HG02763 (cell line): Measurements from ENCODE around the gene GRID1.

Experiments
- ATAC-seq: cut with Tn5 transposase; IDR thresholded peaks from one replicate; pipeline ENCODE4 v1.9.1; 2021; ENCODE audit warnings: mild to moderate bottlenecking, moderate library complexity; ENCODE audit not compliant: unreplicated experiment

GRID1 gene

GRCh38 chr10:86219271-86219670 lies 147.3 kb downstream of the GRID1 start:
- ATAC-seq, result no peak

GRCh38 chr10:86218842-86219241 lies 147.8 kb downstream of the GRID1 start:
- ATAC-seq, result no peak

- ATAC-seq, result no peak
These were observed 148.4 kb downstream of the GRID1 start for GRCh38 chr10:86218160-86218559.

DNA sequence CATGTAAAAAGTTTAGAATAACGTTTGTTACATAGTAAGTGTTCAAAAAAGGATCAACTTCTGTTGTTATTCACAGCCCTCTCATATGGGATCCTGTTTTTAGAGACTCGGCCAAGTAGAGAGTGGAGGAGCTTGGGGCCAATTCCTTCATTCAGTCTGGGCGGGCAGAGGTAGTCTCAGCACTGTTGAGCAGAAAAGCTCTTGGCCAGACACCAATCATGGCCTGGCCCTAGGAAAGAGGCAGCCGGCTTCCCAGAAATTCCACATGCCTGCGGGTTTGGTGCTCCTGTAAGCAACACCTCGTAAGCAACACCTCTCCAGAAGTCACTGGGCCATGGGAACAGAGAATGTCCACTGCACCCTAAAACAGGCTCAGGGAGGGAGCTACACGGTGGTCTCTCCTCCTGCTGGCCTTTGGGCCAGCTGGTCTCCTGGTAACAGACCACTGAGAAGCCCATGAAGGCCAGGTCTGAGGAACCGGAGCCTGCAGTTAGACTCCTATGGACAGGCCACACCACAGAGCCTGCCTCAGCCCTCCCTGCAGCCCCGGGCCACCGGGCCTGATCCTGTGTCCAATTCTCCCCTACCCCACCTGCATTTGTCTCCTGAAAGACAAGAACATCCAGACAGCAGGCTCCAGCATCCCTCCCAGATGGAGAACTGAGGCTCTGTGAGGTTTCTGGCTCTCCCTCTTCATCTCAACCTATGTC lies 149.1 kb downstream of the GRID1 start:
- ATAC-seq, result no peak

- no peak for ATAC-seq
These were observed 149.7 kb downstream of the GRID1 start for GRCh38 chr10:86216886-86217285.

DNA sequence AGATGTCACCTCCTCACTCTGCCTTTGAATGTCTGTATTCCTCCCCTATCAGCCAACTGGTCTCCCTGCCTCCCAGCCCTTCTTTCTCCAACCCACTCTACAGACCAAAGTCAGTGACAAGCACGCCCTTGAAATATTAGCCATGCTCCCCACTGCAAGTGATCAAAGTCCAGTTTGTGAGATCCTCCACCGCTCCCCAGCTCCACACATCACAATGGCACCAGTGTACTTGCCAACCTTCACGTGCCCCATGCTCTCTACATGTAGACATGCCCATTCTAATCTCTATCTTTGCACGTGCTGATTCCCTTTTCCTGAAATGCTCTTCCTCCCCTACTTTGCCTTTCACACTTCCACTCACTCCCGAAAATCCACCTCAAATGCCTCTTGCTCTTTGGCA lies 150.9 kb downstream of the GRID1 start:
- no peak for ATAC-seq

- ATAC-seq, result no peak
These were observed 151.5 kb downstream of the GRID1 start for GRCh38 chr10:86215046-86215445.

DNA sequence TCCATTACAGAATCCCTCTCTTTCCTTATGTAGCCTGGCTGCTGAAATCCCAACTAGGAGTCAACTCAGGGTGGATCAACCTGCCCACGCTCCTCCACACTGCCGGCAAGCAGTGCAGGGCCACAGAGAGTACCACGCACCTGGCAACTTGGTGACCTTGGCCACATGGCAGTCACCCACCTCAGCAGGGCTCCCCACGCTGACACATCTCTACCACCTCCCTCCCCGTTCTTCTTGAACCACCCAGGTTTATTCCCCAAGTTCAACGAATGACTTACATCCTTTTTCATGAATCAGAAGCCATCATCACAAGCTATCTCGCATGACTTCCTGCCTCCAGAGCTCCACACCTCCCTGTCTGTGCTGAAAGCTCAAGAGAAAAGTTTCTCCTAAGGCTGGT lies 153.4 kb downstream of the GRID1 start:
- no peak for ATAC-seq

DNA sequence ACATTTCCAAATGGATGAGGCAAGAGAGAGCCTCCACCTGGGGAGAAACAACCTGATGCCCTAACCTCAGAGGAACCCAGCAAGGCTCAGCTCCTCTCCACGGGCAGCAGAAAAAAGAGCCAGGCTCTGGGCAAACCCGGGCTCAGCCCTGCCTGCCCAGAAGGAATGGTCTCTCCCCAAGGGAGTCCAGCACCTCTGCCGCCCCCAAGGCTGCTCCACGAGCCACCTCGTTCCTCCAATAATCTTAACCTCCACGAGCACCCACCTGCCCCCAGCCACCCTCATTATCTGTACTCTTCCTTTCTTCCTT lies 154.2 kb downstream of the GRID1 start:
- no peak for ATAC-seq

DNA sequence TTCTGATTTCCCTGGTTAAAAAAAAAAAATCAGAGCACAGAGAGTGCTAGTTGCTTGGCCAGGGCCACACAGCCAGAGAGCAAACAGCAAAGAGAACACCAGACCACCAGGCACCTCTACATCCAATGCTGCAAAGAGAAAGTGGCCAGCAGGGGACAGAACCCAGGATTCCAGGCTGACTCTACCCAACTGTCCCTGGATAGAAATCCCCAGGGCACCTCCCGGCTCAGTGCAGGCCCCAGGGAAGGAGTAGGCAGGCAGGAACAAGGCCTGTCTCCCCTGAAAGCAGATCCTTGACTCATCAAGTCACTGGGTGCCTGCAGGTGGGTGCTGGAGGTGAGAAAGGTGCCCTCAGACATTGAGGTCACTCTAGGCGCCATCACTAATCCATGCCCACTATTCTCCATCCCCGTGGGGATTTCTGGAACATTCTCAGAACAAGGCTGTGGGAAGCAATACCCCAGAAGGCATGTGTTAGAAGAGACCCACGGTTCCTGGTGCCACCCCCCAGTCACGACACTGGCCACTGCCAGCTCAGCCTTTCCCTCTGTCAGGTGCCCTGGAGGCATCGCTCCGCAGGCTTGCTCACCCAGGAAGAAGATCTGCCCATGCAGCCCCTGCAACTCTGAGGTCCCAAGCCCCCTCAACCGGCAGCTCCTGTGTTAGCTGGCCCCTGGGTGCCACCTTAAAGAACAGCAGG lies 154.8 kb downstream of the GRID1 start:
- no peak for ATAC-seq

GRCh38 chr10:86210416-86210815 lies 156.2 kb downstream of the GRID1 start:
- ATAC-seq, result no peak

- no peak for ATAC-seq
These were observed 156.9 kb downstream of the GRID1 start for GRCh38 chr10:86209726-86210125.

DNA sequence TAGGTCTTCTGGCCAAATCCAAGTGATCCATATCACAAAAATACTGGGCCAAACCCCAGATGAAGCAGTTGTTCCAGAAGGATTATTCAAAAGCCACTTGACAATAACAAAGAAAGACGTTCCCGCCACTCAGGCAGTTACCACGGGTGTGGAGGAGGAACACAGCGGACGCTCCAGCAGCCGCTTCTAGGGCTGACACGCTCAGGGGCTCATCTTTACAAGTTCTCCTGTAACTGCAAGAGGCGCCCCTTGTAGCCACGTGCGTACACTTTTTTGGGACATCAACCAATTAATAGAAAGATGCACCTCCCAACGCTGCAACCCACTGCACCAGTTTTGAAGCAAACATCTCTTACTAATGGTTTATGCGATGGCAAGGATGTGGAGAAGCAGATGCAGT lies 159.4 kb downstream of the GRID1 start:
- ATAC-seq, result no peak

DNA sequence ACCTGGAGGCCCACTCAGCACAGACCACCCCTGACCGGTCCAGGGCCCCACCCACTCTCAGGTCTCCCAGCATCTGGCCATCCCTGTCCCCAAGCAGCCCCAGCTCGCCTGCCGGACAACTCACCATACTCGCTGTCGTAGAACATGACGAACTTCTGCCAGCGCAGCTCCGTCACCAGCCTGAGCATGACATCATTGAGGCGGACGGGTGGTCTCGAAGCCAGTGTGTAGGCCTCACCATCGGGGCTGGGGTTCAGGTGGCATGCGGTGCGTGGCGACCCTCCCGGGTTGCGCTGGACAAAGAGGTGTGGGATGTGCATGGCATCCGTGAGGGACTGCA lies 160.4 kb downstream of the GRID1 start:
- ATAC-seq, result no peak

- no peak for ATAC-seq
These were observed 161.0 kb downstream of the GRID1 start for GRCh38 chr10:86205306-86206239.

DNA sequence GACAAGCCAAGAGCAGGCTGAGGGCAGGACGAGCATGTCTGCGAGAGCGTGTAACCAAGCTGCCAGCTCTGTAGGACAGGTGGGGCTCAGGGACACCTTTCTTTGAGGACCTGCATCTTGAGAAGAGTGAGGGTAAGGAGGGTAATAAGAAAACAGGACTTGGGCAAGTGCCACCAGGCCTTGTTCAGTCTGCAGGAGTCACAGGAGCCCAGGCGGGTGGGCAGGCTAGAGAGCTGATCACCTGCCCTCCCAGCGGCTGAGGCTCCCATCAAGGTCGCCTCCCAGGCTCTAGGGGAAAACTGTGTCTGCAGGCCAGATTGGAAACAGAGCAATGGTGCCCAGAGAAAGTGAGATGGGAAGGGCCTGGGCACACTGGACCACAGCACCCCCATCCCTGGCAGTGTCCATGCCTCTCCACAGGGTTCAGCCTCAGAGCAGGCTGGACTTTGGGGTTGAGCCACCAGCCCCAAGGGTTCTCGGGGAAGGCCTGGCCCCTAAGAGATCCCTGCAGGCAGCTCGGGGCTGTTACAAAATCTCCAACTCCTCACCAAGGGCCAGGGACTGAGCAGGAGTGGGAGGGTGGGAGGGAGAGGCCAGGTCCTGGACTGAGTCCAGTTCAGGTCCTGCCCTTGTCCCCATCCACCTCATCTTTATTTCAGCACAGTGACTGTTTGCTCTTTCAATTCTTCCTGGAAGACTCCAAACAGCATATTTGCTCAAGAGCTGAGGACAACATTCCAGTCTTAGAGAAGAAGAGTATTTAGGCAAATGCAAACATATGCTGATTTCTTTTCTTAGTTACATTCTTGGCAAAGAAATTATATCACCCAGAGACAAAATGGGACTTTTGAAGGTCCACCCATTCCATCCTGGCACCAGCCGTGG lies 161.9 kb downstream of the GRID1 start:
- no peak for ATAC-seq

- no peak for ATAC-seq
These were observed 163.3 kb downstream of the GRID1 start for GRCh38 chr10:86203162-86203905.

DNA sequence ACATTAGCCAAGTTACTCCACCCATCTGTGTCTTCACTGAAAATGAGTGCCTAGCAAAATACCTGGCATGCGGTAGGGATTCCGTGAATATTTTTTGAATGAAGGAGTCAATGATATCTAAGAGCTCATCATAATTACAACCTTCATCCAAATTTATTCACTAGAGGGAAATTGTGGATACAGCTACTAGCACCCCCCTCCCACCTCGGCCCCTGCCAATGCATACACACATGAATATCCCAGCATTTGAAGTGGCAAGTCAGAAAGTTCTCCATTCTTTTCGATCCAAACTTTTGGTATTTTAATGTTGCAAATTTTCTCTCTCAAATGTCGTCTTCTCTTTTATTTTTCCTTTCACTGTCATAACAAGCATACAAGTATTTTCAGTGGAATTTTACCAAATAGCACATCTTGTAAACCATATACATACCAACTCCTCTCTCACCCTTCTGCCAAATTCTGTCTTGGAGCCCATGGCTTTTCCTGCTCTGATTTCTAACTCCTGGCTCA lies 164.3 kb downstream of the GRID1 start:
- no peak for ATAC-seq

GRCh38 chr10:86200867-86201266 lies 165.7 kb downstream of the GRID1 start:
- ATAC-seq, result no peak

GRCh38 chr10:86200269-86200668 lies 166.3 kb downstream of the GRID1 start:
- ATAC-seq, result no peak
